ENCODE measurements around the gene FBXL16.

FBXL16 gene

DNA sequence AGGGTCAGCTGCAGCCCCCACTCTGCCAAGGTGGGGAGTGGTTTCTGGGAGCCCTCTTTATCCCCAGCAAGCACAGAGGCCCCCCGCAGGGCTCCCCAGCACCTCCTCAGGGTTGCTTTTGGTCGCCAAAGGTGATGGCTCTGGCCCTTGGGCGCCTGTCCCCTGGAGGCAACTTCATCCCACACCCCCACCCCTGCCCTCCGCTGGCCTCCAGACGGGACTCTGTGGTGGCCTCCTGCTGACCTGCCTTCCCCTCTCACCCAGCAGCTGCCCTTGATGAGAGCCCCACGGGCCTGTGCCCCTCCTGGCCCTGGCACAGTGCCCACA, 45.5 kb downstream of the FBXL16 start:
- H3K4me2 ChIP-seq (ENCODE audit: low read depth, low read length, poor library complexity, severe bottlenecking) = no peak overlapping the region
- no peaks in the 10 kb centered on the region for H3K36me3 ChIP-seq (ENCODE audit: insufficient read depth, low read length)
- TF ChIP-seq, protein P1, sequence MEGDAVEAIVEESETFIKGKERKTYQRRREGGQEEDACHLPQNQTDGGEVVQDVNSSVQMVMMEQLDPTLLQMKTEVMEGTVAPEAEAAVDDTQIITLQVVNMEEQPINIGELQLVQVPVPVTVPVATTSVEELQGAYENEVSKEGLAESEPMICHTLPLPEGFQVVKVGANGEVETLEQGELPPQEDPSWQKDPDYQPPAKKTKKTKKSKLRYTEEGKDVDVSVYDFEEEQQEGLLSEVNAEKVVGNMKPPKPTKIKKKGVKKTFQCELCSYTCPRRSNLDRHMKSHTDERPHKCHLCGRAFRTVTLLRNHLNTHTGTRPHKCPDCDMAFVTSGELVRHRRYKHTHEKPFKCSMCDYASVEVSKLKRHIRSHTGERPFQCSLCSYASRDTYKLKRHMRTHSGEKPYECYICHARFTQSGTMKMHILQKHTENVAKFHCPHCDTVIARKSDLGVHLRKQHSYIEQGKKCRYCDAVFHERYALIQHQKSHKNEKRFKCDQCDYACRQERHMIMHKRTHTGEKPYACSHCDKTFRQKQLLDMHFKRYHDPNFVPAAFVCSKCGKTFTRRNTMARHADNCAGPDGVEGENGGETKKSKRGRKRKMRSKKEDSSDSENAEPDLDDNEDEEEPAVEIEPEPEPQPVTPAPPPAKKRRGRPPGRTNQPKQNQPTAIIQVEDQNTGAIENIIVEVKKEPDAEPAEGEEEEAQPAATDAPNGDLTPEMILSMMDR (conservative IDR thresholded peaks at IDR 0.05; ENCODE audit: low read length) = no peak
- TF ChIP-seq EZH2phosphoT487 (IDR thresholded peaks at IDR 0.05; ENCODE audit: borderline replicate concordance) = no peak
- H4K20me1 ChIP-seq (ENCODE audit: insufficient read depth, low read length, poor library complexity, severe bottlenecking) = no peaks in the 10 kb centered on the region
- no peak overlapping the region for H3K4me3 ChIP-seq (ENCODE audit: low read length, poor library complexity, severe bottlenecking)
- no peaks in the 10 kb centered on the region for H3K4me1 ChIP-seq (ENCODE audit: insufficient read depth, low read length, poor library complexity, severe bottlenecking)
- no peak overlapping the region for H3K9ac ChIP-seq (ENCODE audit: low read depth, low read length, poor library complexity, severe bottlenecking)
- H3K79me2 ChIP-seq (ENCODE audit: insufficient read depth, low read length) = no peaks in the 10 kb centered on the region
- H3F3A ChIP-seq (ENCODE audit: low read depth) = no peaks in the 10 kb centered on the region
- no peak overlapping the region for H2AFZ ChIP-seq (ENCODE audit: low read length)
- no peaks in the 10 kb centered on the region for H3K9me2 ChIP-seq (replicated peaks; ENCODE audit: low read depth, low read length)
- no peaks in the 10 kb centered on the region for H3K27me3 ChIP-seq (ENCODE audit: insufficient read depth, low read length, poor library complexity, severe bottlenecking)
- no peaks in the 10 kb centered on the region for H3K9me3 ChIP-seq (ENCODE audit: insufficient read depth, low read depth, low read length)

DNA sequence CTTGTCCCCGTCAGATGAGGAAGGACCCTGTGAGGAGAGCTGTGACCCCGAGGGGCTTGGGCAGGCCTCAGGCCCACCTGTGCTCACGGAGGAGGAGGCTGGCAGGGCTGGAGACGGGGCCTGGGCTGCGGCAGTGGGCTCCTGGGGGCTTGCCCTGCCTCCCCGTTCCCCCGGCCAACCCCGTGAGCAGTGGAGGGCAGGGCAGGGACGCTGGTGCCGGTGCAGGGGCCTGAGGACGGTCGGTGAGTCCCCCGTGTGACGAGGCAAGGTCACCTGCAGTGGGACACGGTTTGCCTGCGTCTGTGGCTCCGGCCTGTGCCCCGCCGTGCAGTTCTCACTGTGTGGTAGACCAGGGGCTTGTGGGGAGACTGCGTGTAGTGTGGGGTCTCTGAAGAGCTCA, 46.0 kb downstream of the FBXL16 start:
- no peaks in the 10 kb centered on the region for H3K4me1 ChIP-seq (ENCODE audit: insufficient read depth, low read length, poor library complexity, severe bottlenecking)
- no peaks in the 10 kb centered on the region for H3K9me2 ChIP-seq (replicated peaks; ENCODE audit: low read depth, low read length)
- no peaks in the 10 kb centered on the region for H3F3A ChIP-seq (ENCODE audit: low read depth)
- H3K4me3 ChIP-seq (ENCODE audit: low read length, poor library complexity, severe bottlenecking) = no peak overlapping the region
- H3K9me3 ChIP-seq (ENCODE audit: insufficient read depth, low read depth, low read length) = no peaks in the 10 kb centered on the region
- no peak overlapping the region for H3K9ac ChIP-seq (ENCODE audit: low read depth, low read length, poor library complexity, severe bottlenecking)
- no peaks in the 10 kb centered on the region for H3K36me3 ChIP-seq (ENCODE audit: insufficient read depth, low read length)
- no peaks in the 10 kb centered on the region for H3K27me3 ChIP-seq (ENCODE audit: insufficient read depth, low read length, poor library complexity, severe bottlenecking)
- no peaks in the 10 kb centered on the region for H3K79me2 ChIP-seq (ENCODE audit: insufficient read depth, low read length)
- TF ChIP-seq, protein P1 (conservative IDR thresholded peaks at IDR 0.05; ENCODE audit: low read length) = no peak
- no peak for TF ChIP-seq EZH2phosphoT487 (IDR thresholded peaks at IDR 0.05; ENCODE audit: borderline replicate concordance)
- H2AFZ ChIP-seq (ENCODE audit: low read length) = no peak overlapping the region
- no peaks in the 10 kb centered on the region for H4K20me1 ChIP-seq (ENCODE audit: insufficient read depth, low read length, poor library complexity, severe bottlenecking)
- no peak overlapping the region for H3K4me2 ChIP-seq (ENCODE audit: low read depth, low read length, poor library complexity, severe bottlenecking)

DNA sequence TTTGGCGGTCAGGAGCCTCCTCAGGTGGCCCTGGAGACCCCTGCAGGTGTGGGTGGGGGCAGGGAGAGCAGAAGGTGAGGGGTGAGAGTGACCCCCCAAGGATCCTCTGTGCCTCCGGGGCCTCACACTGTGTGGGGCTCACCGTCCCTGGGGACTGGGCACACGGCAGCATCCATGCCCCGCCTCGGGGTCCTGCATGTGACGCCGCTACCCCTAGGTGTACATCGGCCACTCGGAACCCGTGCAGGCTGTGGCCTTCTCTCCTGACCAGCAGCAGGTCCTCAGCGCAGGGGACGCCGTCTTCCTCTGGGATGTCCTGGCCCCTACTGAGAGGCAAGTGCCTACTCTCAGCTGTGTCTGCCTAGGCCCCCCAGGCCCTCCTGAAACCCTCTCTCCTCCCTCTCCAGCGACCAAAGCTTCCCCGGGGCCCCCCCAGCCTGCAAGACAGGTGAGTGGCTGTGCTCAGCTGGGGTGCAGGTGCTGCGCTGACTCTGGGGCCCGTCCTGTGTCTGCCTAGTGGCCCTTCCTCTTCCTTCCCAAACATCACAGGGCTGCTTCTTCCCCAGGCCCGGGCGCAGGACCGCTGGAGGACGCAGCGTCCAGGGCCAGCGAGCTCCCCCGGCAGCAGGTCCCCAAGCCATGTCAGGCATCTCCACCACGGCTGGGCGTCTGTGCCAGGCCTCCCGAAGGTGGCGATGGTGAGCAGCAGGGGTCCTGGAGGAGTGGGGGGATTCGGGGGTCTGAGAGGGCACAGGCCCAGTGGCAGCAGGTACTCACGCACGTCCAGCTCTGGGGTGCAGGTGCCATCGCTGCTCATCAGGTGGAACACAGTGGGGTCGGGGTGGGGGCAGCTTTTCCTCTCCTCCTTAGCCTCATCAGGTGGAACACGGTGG, 46.7 kb downstream of the FBXL16 start:
- no peaks in the 10 kb centered on the region for H3K36me3 ChIP-seq (ENCODE audit: insufficient read depth, low read length)
- no peak overlapping the region for H3K9ac ChIP-seq (ENCODE audit: low read depth, low read length, poor library complexity, severe bottlenecking)
- no peak overlapping the region for H3K4me3 ChIP-seq (ENCODE audit: low read length, poor library complexity, severe bottlenecking)
- no peak overlapping the region for H3K4me2 ChIP-seq (ENCODE audit: low read depth, low read length, poor library complexity, severe bottlenecking)
- H2AFZ ChIP-seq (ENCODE audit: low read length) = no peak overlapping the region
- no peaks in the 10 kb centered on the region for H3K27me3 ChIP-seq (ENCODE audit: insufficient read depth, low read length, poor library complexity, severe bottlenecking)
- H4K20me1 ChIP-seq (ENCODE audit: insufficient read depth, low read length, poor library complexity, severe bottlenecking) = no peaks in the 10 kb centered on the region
- no peak for TF ChIP-seq EZH2phosphoT487 (IDR thresholded peaks at IDR 0.05; ENCODE audit: borderline replicate concordance)
- TF ChIP-seq, protein P1 (conservative IDR thresholded peaks at IDR 0.05; ENCODE audit: low read length) = no peak
- no peaks in the 10 kb centered on the region for H3K4me1 ChIP-seq (ENCODE audit: insufficient read depth, low read length, poor library complexity, severe bottlenecking)
- H3K9me3 ChIP-seq (ENCODE audit: insufficient read depth, low read depth, low read length) = no peaks in the 10 kb centered on the region
- H3F3A ChIP-seq (ENCODE audit: low read depth) = no peaks in the 10 kb centered on the region
- no peaks in the 10 kb centered on the region for H3K9me2 ChIP-seq (replicated peaks; ENCODE audit: low read depth, low read length)
- no peaks in the 10 kb centered on the region for H3K79me2 ChIP-seq (ENCODE audit: insufficient read depth, low read length)

All from Loucy (cell line).